Activated naive CD4-positive, alpha-beta T cell treated with Interleukin-2 at 50 U/mL for 16 hours (primary cell): ENCODE data around the gene TBC1D22B.
"Not testable (repeated sequence)": the region's sequence is repeated elsewhere in the genome, so short reads cannot be mapped to it uniquely, and the experiment has no call there.

ENCODE experiments used
- DNase-seq: peaks from one replicate; pipeline ENCODE4 v3.0.0-alpha.2; 2020

Gene TBC1D22B

DNA sequence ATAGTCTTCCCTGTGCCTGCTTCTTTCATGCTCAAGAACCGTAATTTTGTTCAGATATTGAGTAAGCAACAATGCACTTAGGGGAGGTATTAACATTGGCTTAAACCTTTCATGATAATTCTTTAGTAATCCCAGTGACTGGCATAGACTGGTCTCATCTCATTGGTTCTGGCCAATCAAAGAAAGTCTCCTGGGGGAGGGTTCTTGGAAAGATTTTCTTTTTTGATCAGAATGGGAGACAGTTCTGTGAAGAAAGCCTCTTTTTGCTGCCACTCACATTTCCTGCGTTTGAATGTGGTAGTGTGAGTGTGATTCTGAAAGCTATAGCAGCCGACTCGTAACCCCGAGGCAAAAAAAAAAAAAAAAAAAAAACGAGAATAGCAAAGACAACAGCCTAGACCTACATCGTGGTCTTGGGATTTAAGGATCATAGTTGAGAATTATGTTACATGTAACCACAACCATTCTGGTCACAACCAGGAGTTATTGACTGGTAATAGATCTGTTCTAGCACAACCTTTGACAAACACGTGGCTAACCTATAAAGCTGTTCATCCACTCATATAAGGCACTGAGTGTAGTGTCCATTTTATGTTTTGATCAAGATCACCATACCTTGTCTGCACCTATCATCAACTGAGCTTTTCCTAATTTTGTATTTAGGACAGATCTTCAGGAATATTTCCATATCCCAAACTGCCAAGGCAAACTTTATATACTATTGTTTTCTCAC is 15.4 kb downstream of the TBC1D22B start:
- no peak for DNase-seq

DNA sequence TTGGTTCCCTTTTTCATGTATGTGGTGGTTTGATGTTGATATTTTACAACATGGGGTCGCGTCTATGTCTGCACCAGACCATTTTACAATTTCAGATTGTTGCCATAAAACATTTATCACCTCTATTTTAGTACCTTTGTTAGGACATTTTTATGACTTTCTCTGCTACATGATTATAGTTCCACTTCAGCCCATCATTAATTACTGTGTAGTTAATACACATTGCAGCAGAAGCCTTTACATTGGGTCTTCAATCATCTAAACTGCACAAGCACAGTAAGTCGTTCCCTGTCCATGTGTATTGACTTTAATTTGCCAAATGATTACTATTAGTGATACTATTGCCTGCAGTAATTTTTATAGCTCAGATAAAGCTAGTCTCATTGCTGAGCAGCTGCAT is 16.1 kb downstream of the TBC1D22B start:
- no peak for DNase-seq

DNA sequence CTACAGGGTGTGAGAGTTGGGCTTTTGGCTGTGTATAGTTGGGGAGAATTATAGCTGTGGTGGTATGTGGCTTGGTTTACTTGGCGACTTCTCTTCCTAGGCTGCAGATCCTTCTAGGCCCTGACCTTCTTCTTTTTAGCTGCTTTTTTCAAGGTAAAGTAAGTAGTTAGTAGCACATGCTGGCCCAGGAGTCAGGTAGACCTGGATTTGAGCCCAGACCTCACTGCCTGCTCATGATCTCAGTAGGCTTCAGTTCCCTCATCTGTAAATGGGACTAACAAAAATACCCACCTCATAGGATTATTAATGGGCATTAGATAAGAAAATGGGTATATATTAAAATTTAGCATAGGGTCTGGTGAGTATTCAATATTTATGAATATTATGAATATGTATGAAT is 17.8 kb downstream of the TBC1D22B start:
- DNase-seq = no peak

DNA sequence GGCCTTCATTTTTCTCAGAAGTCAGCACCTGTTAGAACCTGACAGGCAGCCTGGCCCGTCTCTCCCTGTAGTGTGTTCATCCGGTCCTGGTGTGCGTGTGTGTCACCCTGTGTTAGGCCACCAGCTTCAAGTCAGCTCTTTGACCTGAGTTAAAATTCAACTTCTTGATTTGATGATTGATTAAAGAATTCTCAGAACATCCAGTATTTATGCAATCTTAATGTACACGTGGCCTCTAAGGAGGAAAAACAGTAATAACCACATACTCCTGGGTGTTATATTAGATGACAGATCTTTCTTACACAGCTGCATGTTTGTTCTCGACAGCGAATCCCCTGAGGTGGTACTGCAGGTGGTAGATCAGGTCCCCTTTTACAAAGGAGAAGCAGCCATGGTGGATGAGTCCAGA is 19.4 kb downstream of the TBC1D22B start:
- no peak for DNase-seq

DNA sequence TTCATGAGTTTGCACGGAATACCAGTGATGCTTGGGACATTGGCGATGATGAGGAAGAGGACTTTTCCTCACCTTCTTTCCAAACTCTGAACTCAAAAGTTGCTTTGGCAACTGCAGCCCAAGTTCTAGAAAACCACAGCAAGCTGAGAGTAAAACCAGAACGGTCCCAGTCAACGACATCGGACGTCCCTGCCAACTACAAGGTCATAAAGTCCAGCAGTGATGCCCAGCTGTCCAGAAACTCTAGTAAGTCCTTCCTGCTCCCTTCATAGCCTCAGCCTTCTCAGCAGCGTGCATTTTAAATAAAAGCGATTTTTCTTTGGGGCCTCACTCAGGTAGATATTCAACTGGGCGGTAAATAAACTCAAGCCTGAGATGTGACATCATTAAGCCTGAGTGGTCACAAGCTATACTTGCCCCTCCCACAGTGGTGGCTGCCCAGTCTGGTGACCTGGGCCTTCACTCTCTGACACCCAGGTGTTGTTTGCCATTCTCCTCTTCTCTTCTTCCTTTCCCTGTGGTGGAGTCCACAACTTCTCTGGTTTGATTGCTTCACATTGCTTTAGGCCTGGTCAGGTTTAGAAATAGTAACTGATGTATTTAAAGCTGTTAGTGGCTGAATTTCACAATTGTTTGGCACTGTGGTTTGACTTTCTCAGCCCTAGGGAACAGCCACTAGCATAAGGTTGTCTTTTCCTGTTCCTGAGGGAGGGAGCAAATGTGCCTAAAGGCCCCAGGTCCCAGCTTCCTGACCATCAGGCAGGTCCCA is 22.0 kb downstream of the TBC1D22B start:
- DNase-seq = no peak

DNA sequence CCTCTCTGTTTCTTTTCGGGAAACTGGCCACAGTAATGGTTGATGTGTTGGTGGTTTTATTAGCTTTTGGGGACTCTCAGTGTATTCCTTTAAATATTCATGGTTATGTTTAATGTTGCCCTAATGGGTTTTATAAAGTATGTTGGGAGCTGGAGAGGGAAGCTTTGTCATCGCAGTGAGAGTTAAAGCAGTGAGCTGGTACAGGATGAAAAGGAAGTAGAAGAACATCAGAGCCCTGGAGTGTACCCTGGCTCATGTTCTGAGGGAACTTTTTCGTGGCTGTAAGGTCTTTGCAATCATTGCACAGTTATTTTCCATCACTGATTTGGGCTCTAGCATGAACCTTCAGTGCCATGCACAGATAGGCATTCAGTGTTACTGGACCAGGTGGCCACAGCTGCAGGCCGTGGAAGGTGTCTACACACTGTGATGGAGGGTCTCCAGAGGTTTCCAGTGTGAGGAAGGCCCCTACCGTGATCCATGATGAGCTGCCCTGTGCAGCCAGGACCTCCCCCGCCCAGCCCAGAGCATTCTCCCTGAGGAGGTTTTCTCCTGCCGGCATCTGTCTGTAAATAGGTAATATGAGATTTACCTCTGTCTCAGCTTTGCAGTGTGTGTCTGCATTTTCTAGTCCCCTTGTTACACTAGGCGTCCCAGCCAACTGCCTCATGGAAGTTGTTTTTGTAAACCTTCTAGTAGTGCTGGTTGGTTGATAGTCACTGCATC is 22.8 kb downstream of the TBC1D22B start:
- DNase-seq = no peak

DNA sequence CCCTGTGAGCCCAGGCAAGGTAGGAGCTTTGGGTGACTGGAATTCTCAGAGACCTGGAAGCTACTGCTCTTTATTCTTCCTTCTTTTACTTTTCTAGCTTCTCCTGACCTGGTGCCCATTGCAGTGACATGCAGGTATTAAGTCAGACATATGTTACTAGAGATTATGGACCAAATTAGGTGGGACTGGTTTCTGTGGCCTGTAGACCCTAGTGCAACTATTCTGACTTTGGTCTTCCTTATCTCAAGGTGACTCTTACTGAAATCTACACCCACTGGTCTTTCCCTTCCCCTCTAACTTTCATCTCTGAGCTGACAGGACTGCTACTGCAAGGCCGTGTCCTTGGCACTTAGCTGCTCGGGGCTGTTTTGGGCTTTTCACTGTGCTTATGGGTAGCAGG is 24.8 kb downstream of the TBC1D22B start:
- DNase-seq = no peak

DNA sequence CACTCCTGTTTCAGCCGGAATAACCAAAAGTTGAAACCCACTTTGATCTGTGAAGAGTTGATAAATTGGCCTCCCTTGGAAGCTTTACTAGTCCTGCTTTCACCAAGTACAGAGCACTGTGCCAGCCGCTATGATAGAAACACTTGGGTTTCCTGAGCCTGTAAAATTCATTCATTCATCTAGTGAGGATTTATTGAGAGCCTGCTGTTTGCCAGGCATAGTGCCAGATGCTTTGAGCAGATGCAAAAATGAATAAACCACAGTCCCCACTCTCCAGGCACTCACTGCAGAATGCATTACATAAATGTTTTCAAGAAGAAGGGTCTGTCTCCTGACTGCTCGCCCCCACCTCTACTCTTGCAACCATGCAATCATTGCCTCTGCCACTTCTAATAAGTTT is 25.7 kb downstream of the TBC1D22B start:
- no peak for DNase-seq

DNA sequence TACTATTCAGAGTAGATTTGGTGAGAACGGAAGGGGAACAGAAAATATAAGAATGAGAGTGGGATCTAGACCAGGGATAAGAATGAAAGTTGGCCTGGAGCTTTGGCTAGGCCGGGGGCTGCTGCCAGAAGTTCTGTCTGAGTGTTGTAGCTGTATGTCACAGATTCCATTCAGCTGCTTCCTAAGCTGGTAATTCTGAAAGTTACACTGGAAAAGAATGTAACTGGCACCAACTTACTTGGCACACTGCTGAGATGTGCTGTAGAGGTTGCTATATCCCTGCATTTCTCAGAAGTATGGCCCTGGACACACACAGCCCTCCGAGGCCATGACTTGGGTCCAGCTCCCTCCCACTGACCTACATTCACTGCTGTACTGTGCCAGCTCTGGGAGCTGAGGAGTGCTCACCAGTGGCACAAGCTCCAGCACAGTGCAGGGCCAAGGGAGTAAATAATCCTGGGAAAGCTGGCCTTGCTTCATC is 26.1 kb downstream of the TBC1D22B start:
- DNase-seq = no peak

DNA sequence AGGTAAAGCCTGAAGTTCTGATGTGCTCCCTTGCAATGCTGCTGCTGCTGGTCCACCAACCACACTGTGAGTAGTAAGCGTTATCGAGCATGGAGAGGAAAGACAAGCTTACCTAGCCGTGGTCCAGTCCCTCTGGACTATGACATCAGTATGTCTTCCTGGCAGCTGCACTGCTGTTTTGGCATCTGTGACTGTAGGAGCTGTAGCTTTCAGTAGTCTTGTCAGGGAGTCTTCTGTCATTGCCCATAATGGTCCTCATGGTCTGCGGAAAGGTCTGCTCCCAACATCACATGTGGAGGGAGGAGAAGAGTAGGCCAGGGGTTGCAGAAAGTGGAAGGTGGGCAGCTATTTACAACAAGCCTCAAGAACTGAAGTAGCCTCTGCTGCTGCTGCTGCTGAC is 27.2 kb downstream of the TBC1D22B start:
- no peak for DNase-seq

DNA sequence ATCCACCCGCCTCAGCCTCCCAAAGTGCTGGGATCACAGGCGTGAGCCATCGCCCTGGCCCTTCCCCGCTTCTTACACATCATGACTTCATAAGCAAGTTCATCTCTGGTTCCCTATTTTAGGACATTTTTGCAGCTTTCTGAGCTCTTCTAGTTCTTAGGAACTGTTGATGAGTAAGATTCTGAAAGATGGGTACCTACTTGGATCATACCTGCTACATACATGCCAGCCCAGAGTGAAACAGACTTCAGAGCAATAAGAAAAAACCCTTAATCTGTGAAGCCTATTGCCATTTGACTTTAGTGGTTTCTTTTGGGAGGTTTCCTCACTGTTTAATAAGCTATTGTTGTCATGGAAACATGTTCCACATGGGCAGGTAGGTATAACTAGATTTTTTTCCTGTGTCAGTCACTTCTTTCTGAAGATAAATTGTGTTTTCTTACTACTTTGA is 28.3 kb downstream of the TBC1D22B start:
- DNase-seq = no peak

DNA sequence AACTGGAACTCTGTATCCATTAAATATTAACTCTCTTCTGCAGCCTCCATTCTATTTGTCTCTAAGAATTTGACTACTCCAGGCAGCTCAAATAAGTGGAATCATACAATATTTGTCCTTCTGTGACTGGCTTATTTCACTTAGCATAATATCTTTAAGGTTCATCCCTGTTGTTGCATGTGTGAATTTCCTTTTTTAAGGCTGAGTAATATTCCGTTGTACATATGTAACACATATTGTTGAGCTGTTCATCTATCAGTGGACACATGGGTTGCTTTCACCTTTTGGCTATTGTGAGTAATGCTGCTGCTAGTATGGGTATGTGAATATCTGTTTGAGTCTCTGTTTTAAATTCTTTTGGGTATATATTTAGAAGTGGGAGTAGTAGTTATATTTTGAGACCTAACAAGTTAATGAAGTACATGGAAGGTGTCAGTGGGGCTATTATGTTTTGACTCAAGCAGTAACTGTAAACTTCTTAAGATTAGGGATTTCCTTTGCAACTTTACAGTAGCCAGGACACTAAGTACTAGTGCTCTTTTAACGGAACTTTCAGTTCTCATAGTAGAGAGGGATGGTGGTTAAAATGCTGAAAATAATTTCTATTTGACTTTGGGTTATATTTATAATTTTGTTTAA is 30.1 kb downstream of the TBC1D22B start:
- DNase-seq = no peak

DNA sequence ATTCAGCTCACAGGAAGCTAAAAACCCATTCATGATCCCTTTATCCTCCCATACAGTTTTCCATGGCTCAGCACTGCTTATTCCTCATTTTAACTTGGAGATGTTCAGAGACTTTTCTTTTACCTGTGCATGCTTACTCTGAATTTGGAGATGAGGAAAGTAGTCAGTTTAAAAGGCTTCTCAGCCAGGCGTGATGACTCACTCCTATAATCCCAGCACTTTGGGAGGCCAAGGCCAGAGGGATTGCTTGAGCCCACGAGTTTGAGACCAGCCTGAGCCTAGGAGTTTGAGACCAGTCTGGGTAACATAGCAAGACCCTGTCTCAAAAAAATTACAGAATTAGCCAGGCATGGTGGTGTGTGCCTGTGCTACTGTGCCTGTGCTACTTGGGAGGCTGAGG is 30.7 kb downstream of the TBC1D22B start:
- no peak for DNase-seq

DNA sequence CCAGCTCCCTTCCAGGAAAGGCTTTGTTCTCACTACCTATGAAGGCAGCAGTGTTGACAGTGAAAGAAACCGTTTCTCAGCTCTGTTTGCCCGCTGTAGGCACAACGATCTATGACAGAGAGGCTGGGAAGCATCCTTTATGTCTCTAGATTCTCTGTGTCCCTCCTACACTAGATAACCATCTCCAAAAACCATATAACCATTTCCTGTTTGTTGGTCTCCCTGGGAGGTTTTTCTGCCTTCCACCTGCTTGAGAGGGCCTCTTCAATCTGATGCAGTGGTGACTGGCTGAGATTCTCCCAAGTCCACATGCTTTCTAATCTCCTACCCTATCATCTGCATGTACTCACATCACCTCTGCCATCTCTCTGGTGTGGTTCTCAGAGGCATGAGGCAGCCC is 32.4 kb downstream of the TBC1D22B start:
- DNase-seq = peak; percentile 10

DNA sequence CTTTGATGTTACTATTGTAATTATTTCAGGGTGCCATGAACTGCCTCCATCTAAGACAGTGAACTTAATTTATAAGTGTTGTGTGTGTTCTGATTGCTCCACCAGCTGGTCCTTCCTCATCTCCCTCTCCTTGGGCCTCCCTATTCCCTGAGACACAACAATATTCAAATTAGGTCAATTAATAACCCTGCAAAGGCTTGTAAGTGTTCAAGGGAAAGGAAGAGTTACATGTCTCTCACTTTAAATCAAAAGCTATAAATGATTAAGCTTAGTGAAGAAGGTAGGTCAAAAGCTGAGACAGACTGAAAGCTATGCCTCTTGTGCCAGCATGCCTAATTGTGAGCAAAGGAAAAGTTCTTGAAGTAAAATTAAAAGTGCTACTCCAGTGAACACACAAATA is 35.9 kb downstream of the TBC1D22B start:
- DNase-seq = no peak

DNA sequence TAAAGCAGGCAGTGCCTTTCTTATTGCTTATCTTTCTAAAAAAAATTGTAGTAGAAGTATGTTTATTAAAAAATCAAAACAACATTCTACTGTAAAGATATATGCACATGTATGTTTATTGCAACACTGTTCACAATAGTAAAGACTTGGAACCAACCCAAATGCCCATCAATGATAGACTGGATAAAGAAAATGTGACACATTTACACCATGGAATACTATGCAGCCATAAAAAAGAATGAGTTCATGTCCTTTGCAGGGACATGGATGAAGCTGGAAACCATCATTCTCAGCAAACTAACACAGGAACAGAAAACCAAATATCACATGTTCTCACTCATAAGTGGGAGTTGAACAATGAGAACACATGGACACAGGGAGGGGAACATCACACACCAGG is 40.1 kb downstream of the TBC1D22B start:
- not testable (repeated sequence) for DNase-seq

DNA sequence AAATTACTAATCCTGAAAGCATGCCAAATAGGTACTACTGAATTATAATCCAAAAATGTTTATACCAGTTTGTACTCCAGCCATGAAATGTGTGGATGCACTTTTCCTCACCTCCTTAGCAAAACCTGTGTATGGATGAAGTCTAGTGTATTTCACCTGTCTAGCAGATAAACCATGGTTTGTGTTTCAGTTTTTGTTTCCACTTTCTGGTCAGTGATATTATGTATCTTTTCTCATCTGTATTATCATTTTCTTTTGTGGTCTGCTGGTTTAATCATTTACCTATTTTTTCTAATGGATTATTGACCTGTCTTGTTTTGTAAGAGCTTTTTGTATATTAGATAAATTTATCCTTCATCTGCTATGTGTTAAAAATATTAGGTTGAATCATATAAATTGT is 41.4 kb downstream of the TBC1D22B start:
- no peak for DNase-seq

DNA sequence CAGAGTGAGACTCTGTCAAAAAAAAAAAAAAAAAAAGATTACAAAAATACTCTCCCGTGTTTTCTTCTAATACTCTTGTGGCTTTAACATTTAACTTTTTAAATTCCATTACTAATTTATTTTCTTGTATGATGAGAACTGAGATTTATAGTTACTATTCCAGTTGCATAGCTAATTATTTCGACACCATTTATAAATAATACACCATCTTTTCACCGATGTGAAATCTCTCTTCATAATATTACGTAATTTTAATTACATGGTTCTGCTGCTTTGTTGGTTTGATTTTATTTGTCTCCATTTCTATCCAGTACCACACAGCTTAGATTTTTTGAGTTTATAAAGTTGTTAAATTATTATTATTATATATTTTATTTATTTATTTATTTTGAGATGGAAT is 42.4 kb downstream of the TBC1D22B start:
- no peak for DNase-seq

DNA sequence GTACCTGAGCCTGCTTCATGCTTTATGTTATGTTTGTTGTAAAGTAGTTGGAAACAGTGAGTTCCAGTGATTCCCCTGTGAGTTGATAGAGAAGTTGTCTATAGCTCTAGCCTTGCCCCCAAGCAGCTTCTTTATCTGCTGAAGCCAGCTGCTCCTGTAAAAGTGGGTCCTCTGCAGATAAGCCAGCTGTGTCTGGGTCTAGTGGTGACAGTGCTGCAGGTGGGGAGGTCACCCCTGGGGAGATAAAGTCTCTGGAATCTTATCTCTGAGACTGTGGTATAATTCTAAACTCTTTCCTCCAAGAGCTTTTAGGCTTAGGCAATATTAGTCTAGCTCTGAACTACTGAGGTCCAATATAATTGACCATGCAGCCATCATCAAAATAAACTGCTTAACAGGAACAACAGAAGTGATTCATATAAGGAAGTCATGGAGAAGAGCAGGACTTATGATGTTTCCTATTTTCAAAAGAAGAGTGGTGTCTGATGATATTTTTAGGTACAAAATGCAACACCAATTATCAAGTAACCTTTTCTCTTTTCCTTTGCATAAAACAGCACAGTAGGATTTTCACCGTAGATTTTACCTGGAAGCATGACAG is 44.6 kb downstream of the TBC1D22B start:
- DNase-seq = no peak

DNA sequence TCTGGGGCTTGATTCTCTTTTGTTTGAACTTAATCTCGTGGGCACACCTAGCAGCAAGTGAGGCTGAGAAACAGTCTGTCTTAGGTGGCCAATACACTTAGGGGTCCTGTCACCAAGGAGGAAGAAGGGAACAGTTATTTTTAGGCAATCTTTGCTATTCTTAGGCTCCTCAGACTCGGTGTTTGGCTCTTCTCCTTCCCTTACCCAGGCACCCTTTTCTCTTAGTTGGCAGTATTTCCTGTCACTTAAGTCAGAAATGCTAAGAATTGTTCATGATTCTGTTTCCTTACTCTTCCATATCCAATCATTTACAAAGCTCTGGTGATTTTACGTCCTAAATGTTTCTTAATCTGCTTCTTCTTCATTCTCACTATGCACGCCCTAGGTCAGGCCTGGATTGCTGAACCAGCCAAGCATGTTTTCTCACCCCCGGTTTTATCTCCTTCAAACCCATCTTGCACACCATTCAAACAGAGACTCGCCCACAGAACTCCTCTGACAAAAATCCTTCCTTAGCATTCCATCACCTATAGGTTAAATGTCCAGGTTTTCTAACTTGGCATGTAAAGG is 45.6 kb downstream of the TBC1D22B start:
- DNase-seq = no peak

DNA sequence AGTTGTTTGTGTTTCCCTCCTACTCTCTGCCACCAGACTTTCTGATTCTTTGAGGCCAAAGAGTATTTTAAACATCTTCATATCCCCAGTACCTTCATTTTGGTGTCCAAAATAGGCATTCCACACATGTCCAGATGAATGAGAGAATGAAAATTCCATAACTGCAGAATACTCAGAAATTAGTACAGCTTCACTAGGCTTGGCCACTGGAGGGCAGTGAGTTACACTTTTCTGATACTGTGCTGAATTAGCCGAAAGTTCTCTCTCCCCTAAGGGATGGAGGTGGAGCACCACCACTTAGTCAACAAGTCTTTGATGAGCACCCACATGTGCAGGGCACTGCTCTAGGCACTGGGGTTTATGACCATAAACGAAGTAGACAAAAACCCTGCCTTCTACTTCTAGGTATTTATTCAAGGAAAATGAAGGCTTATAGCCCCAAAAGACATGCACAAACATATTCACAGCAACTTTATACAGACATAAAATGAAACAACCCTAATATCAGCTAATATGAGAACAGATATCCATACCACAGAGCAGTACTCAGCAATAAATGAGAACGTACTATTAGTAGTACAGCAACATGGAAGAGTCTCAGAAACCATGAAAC is 46.4 kb downstream of the TBC1D22B start:
- DNase-seq = no peak

DNA sequence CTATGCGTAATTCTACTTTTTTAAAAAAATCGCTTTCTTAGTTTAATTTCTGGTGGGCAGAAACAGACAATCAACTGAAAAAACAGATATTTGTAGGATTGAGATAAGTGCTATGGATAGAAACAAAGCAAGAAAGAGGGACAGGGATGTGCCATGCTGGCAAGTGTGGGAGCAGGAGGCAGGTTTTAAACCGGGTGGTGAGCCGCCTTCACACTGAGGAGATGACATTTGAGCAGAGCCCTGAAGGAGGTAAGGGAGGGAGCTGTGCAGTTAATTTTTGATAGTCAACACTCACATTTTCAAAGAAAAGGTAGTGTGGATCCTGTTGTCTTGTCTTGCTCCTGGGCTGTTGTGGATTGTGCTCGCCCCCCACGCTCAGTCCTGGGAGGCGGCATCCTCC is 47.2 kb downstream of the TBC1D22B start:
- no peak for DNase-seq
